ENCODE data around the gene EWSR1. TPM values are rescaled to one million over a fixed set of nuclear protein-coding genes. Genes with fewer than 3 reads are reported as not detected.

The EWSR1 gene
- total RNA-seq, 2 experiments from 2014 or later: 336 to 408 TPM

DNA sequence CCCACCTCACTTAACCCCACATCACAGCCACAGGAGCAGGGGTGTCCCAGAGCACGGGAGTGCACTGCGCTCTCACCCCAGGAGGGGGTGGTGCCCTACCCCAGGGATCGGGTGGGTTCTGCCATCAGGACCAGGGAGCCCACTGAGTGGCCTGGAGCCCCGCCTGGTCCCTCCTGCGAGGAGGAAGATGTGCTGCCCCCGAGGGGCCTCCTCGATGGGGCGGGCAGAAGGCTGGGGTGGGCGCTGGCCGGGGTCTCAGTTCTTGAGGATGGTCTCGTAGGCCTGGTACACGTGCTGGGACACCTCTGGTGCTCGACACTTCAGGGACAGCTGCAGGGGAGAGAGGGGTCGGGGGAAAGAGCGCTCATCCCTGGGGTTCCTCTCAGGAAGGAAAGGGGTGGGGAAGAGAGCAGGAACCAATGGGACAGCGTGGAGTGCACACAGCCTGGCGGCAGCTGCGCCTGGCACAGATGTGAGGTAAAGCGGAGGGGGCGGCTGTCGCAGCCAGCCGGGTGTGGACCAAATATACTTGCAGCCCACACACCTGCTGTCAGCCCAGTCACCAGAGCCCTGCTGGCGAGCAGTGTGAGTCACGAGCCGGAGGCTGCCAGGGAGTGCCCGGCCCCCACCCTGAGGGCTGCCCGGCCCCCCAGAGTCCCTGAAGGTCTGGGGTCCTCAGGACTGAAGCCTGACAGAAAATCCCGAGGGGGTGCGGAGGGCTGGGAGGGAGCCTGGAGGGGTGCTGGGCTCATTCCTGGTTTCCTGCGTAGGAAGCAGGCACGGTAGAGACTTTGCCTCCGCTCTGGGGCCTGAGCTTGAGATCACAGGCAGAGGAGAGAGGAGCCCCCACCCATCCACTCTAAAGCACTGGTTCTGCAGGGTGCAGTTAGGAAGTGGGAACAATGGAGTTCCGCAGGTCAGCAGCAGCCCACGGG lies 60.8 kb downstream of the EWSR1 start:
- no peak for DNase-seq
- ATAC-seq: no peak
- Mint-ChIP-seq H3K9me3 (ENCODE audit: low read depth) (no peaks in the 10 kb centered on the region), H3K36me3 (no peaks in the 10 kb centered on the region), H3K27ac (no peak overlapping the region), H3K4me3 (no peak overlapping the region), H3K4me1 (no peaks in the 10 kb centered on the region), H3K27me3 (no peaks in the 10 kb centered on the region)
- CTCF ChIA-PET: interaction anchor here (0.9 kb wide), 1 partner anchor 15 kb away, joined by 3 read pairs; no protein-coding TSS in a partner anchor

GRCh38 chr22:29329581-29329980 lies 61.5 kb downstream of the EWSR1 start:
- CTCF ChIA-PET: no interaction called here
- no peak overlapping the region for H3K4me3 Mint-ChIP-seq
- peaks cover 2% of the 10 kb centered on the region for H3K36me3 Mint-ChIP-seq
- no peak for ATAC-seq
- no peak for DNase-seq
- no peaks in the 10 kb centered on the region for H3K27me3 Mint-ChIP-seq
- H3K4me1 Mint-ChIP-seq: no peaks in the 10 kb centered on the region
- no peak overlapping the region for H3K27ac Mint-ChIP-seq
- H3K9me3 Mint-ChIP-seq (ENCODE audit: low read depth): no peaks in the 10 kb centered on the region

- no peak for ATAC-seq
- Mint-ChIP-seq H3K9me3 (ENCODE audit: low read depth) (no peaks in the 10 kb centered on the region), H3K4me3 (no peak overlapping the region), H3K36me3 (peaks cover 4% of the 10 kb centered on the region), H3K27me3 (no peaks in the 10 kb centered on the region), H3K4me1 (no peaks in the 10 kb centered on the region), H3K27ac (no peak overlapping the region)
- CTCF ChIA-PET: no interaction called here
- DNase-seq: no peak
These were observed 62.2 kb downstream of the EWSR1 start for GRCh38 chr22:29330291-29330690.

- Mint-ChIP-seq H3K4me3 (no peak overlapping the region), H3K27me3 (no peaks in the 10 kb centered on the region), H3K9me3 (ENCODE audit: low read depth) (no peaks in the 10 kb centered on the region), H3K27ac (no peak overlapping the region), H3K4me1 (no peaks in the 10 kb centered on the region), H3K36me3 (peaks cover 4% of the 10 kb centered on the region)
- DNase-seq (no peak), ATAC-seq (no peak)
- CTCF ChIA-PET: no interaction called here
These were observed 62.7 kb downstream of the EWSR1 start for GRCh38 chr22:29330753-29331152.

DNA sequence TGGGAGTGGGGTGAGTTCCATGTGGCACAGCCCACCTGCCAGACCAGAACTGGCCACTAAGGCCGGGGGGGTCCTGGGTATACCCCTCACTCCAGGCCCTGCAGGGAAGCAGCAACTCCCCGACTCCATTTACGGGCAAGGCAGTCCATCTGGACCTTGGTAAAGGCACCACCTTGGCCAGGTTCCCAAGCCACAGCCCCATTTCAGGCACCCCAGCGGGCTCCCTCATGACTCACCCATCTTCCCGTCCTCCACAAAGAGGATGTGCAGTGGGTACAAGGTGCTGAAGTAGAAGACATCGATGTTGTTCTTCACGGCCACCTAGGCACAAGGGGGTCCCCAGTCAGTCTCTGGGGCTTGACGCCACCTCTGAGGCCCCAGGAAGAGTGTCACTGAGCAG lies 63.1 kb downstream of the EWSR1 start:
- CTCF ChIA-PET: no interaction called here
- no peak for ATAC-seq
- no peak for DNase-seq
- peaks cover 5% of the 10 kb centered on the region for H3K36me3 Mint-ChIP-seq
- no peaks in the 10 kb centered on the region for H3K9me3 Mint-ChIP-seq (ENCODE audit: low read depth)
- H3K27ac Mint-ChIP-seq: no peak overlapping the region
- H3K27me3 Mint-ChIP-seq: no peaks in the 10 kb centered on the region
- no peaks in the 10 kb centered on the region for H3K4me1 Mint-ChIP-seq
- no peak overlapping the region for H3K4me3 Mint-ChIP-seq

DNA sequence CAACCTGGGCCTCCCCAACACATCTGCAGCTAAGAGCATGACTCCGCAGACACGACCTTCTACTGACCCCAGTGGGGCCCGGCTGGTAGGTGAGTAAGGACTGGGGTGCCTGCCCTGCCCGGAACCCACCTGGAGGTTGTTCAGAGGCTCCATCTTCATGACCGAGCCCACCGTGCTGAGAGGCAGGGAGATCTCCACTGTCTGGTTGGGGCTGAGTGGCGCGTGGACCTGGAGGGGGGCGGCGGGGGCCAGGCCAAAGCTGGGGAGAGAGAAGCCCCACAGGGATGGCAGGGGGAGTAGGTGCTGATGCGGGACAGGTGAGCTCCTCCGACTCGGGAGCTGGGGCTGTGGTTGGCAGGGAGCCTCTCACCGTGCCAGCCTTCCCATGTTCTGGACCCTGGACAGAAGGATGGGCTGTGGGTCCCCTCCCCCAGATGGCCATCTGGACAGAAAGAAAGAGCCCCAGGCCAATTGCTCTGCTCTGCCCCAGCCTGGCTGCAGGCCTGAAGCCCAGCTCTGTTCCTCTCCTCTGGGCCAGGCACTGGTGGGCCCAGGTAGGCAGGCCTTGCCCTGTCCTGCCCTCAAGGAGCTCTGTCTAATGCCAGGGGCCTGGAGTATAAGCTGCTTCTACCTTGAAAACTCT lies 63.7 kb downstream of the EWSR1 start:
- CTCF ChIA-PET: interaction anchor here (0.7 kb wide), 1 partner anchor 14 kb away, joined by 3 read pairs; no protein-coding TSS in a partner anchor
- no peaks in the 10 kb centered on the region for H3K9me3 Mint-ChIP-seq (ENCODE audit: low read depth)
- no peaks in the 10 kb centered on the region for H3K4me1 Mint-ChIP-seq
- H3K36me3 Mint-ChIP-seq: peaks cover 7% of the 10 kb centered on the region
- H3K27me3 Mint-ChIP-seq: no peaks in the 10 kb centered on the region
- ATAC-seq: no peak
- no peak overlapping the region for H3K27ac Mint-ChIP-seq
- H3K4me3 Mint-ChIP-seq: no peak overlapping the region
- no peak for DNase-seq

DNA sequence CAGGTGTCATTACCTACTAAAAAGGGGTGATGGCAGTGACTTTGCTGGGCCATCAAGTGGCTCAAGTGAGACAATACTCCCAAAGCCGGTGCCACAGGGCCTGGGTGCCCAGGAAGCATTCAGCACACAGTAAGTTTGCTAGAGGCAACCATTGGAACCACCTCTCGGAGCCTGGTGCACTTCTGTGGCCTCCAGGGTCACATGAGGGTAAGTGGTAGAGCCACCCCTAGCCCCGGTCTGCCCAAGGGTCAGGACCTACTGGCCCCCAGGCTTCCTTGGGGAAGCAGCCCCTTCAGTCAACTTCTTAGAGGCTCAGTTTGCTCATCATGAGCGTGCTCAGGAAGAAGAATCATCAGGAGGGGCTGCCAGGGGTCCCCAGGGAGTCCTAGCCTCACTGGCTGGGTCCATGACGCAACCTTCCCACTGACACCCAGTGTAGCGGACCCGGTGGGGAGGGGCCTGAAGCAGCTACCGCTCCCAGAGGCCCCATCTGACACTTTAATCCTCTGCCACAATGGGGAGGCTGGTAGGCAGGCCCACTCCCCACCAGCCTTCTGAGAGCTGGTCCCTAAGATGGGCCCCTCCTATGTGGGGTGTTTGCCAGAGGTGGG lies 64.9 kb downstream of the EWSR1 start:
- Mint-ChIP-seq H3K4me3 (no peak overlapping the region), H3K27ac (no peak overlapping the region), H3K9me3 (ENCODE audit: low read depth) (no peaks in the 10 kb centered on the region), H3K36me3 (peaks cover 7% of the 10 kb centered on the region), H3K4me1 (no peaks in the 10 kb centered on the region), H3K27me3 (no peaks in the 10 kb centered on the region)
- no peak for ATAC-seq
- CTCF ChIA-PET: interaction anchor here (0.7 kb wide), 1 partner anchor 13 kb away, joined by 3 read pairs; no protein-coding TSS in a partner anchor
- DNase-seq: no peak

DNA sequence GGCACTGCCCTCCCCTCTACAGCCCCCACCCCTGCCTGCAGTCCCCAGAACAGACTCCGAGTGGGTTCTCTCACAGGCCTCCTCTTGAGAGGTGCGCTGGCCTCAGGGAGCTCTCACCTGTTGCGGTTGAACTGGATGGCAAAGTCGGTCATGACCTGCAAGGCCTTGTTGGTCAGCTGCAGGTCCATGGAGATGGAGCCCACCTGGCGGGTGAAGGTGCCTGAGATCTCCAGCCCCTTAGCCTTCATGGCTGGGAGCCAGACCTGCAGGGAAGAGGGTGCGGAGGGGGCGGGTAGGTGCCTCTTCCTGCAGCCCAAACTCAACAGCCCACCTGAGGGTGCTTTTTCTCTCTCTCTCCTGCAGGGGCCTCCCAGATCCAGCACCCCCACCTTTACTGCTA lies 66.1 kb downstream of the EWSR1 start:
- no peak for ATAC-seq
- H3K4me3 Mint-ChIP-seq: no peak overlapping the region
- H3K27ac Mint-ChIP-seq: no peak overlapping the region
- peaks cover 9% of the 10 kb centered on the region for H3K36me3 Mint-ChIP-seq
- H3K9me3 Mint-ChIP-seq (ENCODE audit: low read depth): no peaks in the 10 kb centered on the region
- CTCF ChIA-PET: no interaction called here
- no peaks in the 10 kb centered on the region for H3K27me3 Mint-ChIP-seq
- DNase-seq: no peak
- no peaks in the 10 kb centered on the region for H3K4me1 Mint-ChIP-seq

DNA sequence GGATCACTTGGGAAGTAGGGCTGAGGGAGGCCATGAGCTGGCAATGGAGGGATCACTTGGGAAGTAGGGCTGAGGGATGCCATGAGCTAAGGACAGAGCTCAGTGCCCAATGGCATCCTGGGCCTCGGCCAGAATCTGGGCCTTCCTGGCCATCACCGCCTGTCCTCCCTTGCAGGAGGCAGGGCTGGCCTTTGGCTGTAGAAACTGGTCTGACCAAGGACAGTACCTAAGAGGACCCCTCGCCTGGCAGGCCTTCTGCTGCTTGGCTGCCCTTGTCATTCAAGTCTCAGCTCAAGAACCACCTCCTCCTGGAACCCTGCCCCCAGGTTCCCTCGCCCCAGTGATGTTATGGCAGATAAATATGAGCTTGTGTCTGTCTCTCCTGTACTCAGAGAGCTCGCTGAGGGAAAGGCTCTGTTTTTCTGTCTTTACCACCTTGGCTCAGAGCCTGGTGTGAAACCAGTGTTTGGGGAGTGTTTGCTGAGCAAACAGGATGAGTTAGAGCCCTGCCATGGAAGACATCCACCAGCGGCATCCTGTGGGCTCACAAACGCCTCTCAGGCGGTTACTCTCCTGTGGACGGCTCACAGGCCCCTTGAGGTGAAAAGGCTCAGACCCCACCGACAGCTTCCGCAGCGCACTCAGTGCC lies 66.8 kb downstream of the EWSR1 start:
- Mint-ChIP-seq H3K9me3 (ENCODE audit: low read depth) (no peaks in the 10 kb centered on the region), H3K27me3 (no peaks in the 10 kb centered on the region), H3K4me3 (no peak overlapping the region), H3K27ac (no peak overlapping the region), H3K36me3 (peaks cover 9% of the 10 kb centered on the region), H3K4me1 (no peaks in the 10 kb centered on the region)
- CTCF ChIA-PET: no interaction called here
- no peak for DNase-seq
- no peak for ATAC-seq

DNA sequence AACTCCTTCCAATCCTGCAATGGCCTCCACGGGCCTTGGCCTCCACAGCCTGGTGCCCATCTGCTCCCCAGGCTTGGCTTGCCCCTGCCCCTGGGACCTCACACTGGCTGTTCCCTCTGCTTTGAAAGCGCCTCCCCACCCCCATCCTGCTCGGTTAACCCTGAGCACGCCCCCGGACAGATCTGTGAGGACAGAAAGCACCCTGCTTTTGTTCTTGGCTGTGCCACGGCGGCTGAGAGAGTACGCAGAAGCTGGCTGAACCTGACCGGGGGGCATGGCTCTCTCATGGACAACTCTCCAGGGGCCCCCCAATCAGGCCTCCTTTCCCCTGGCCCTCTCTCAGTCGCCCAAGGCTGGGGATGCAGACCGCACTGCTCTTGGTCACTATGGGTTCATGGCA lies 67.6 kb downstream of the EWSR1 start:
- ATAC-seq: no peak
- Mint-ChIP-seq H3K4me3 (no peak overlapping the region), H3K9me3 (ENCODE audit: low read depth) (no peaks in the 10 kb centered on the region), H3K27ac (no peak overlapping the region), H3K4me1 (no peaks in the 10 kb centered on the region), H3K27me3 (no peaks in the 10 kb centered on the region), H3K36me3 (peaks cover 9% of the 10 kb centered on the region)
- no peak for DNase-seq
- CTCF ChIA-PET: no interaction called here

- Mint-ChIP-seq H3K27ac (no peak overlapping the region), H3K36me3 (peaks cover 9% of the 10 kb centered on the region), H3K9me3 (ENCODE audit: low read depth) (no peaks in the 10 kb centered on the region), H3K4me1 (no peaks in the 10 kb centered on the region), H3K27me3 (no peaks in the 10 kb centered on the region), H3K4me3 (no peak overlapping the region)
- CTCF ChIA-PET: interaction anchor here (1.3 kb wide), 1 partner anchor 24 kb away, joined by 4 read pairs; no protein-coding TSS in a partner anchor
- ATAC-seq (no peak), DNase-seq (no peak)
These were observed 68.9 kb downstream of the EWSR1 start for GRCh38 chr22:29336751-29337490.

DNA sequence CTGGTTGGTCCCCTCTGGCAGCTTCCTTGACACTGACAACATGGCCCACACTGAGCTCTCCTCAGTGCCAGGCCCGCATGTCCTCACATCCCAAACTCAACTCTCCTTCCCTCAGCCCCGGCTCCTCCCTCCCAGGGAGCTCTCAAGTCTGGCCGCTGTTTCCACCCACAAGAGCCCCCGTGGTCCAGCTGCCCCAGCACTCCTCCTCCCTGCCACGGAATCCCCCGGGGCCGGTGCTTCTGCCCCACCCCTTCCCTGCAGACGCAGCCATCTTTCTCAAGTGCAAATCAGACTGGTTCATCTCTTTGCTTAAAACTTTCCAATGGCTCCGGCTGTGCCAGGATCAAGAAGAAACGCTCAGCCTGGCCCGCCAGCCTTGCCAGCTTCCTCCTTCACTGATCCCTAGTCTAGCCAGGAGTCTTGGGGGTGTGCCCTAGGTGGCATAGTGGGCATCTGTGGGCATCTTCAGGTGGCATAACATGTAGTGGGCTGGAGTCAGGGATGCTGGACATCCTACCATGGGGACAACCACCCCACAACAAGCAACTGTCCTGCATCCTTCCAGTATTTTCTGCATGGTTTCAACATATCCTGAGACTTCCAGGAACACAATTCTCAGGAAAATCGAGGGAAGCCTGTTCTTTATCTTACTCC lies 69.7 kb downstream of the EWSR1 start:
- Mint-ChIP-seq H3K9me3 (ENCODE audit: low read depth) (no peaks in the 10 kb centered on the region), H3K4me3 (no peak overlapping the region), H3K36me3 (peaks cover 10% of the 10 kb centered on the region), H3K27me3 (no peaks in the 10 kb centered on the region), H3K4me1 (no peaks in the 10 kb centered on the region), H3K27ac (no peak overlapping the region)
- DNase-seq (no peak), ATAC-seq (no peak)
- CTCF ChIA-PET: no interaction called here
